Measurements from ENCODE around the gene MLC1.

Gene MLC1

DNA sequence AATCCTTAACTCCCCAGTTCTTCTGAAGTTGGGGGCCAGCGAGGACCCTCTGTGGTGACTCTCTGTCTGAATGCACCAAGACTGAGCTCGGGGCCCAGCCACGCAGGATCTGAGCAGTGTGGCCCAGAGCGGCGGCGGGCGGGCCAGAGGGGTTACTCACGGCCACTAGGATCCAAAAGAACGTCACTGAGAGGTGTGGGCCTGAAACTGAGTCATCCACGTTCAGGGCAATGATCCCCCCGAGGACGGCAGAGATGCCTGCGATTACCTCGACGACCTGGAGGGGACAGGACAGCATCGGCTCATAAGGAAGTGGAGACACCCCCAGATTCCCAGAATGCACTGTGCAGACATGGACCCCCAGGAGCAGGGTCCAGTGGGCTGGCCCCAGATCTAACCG lies 11.2 kb downstream of the MLC1 start:
- H3K4me3 Mint-ChIP-seq, result no peak overlapping the region
- DNase-seq (ENCODE audit: low spot score in 2 of 2), result no peak
- no peaks in the 10 kb centered on the region for H3K36me3 Mint-ChIP-seq
- H3K27ac Mint-ChIP-seq, result no peak overlapping the region
- H3K9me3 Mint-ChIP-seq, result no peaks in the 10 kb centered on the region
- no peak for ATAC-seq
- H3K4me1 Mint-ChIP-seq, result no peaks in the 10 kb centered on the region

DNA sequence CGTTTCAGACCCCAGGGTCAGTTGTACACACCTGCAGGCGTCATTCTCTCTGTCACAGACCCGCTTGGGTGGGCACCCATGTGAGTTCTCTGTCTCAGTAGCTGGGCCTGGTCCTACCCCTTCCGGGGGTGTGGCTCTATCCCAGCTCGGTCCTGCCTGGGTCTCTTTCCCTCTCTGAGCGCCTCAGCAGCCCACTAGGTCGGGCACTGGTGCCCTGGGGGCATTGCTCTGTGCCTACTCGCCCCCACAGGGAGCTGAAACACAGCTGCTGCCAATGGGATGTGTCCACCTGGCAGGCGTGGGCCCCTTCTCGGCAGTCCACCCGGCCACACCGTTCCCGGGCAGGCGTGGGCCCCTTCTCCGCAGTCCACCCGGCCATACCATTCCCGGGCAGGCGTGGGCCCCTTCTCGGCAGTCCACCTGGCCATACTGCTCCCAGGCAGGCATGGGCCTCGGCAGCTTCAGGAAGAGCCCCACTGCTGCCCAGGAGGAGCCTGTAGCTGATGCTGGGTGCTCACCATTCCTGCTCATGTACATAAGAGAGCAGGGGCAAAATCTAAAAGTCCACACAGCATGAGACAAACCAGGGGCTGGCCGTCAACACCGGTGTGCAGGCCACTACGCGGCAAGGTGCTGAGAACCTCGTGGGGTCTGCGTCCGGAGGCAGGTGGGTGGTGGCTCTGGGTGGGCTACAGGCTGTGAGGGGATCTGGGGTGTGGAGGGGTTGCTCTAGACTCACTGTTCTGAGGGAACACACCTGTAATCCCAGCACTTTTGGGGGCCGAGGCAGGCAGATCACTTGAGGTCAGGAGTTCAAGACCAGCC lies 12.3 kb downstream of the MLC1 start:
- Mint-ChIP-seq H3K36me3 (no peaks in the 10 kb centered on the region), H3K27ac (no peak overlapping the region), H3K4me1 (no peaks in the 10 kb centered on the region), H3K9me3 (no peaks in the 10 kb centered on the region), H3K4me3 (no peak overlapping the region)
- ATAC-seq (no peak), DNase-seq (ENCODE audit: low spot score in 2 of 2) (no peak)

DNA sequence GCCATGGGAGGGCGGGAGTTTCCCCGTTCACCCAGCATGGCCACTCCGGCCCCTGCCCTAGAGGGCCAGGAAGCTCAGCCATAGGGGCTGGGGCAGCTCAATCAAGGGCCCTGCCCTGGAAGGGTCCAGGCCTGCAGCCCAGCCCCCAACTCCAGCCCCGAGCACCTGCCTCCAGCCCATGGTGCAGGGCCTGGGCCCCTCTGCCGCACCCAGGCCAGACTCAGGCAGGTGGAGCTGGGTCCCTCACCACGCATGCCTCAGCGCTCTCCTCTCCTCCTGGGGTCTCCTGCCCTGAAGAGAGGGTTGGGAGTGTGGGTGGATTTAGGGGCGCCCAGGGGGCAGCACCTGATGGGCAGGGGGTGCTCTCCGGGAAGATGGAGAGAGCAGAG lies 13.1 kb downstream of the MLC1 start:
- Mint-ChIP-seq H3K27ac (no peak overlapping the region), H3K9me3 (no peaks in the 10 kb centered on the region), H3K36me3 (no peaks in the 10 kb centered on the region), H3K4me1 (no peaks in the 10 kb centered on the region), H3K4me3 (no peak overlapping the region)
- ATAC-seq (no peak), DNase-seq (ENCODE audit: low spot score in 2 of 2) (no peak)

DNA sequence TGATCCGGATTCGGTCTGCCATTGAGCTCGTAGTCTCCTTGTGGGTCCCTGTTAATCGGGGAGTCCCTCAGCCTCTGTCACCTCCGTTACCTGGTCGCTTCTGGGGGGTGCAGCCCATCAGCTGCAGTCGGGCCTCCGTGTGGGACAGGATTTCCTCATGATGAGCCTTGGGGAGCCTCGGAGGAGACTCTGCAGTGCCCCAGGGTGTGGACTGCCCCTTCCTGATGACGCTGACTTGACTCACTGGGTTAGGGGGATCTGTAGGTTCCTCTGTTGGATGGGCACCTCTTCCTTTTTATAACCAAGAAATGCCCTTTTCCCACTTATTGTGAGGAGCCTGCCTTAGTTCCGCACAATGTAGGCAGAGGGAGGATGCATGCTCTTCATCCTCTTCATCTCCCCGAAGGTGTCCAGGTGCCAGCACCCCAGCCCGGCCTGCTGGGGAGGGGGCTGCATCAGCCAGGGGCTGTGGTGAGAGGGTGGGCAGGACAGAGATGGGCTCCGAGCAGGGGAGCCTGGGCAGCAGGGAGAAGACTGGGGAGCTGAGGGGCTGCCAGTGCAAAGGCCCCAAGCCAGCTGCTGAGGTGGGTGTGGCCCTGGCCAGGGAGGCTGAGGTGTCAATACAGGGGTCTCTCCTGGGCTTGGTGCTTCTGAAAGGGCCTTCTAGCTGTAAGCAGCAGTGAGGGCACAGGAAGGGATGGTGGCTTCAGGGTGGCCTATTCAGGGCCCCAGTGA lies 13.6 kb downstream of the MLC1 start:
- Mint-ChIP-seq H3K4me1 (no peaks in the 10 kb centered on the region), H3K4me3 (no peak overlapping the region), H3K27ac (no peak overlapping the region), H3K9me3 (no peaks in the 10 kb centered on the region), H3K36me3 (no peaks in the 10 kb centered on the region)
- no peak for ATAC-seq
- no peak for DNase-seq (ENCODE audit: low spot score in 2 of 2)

DNA sequence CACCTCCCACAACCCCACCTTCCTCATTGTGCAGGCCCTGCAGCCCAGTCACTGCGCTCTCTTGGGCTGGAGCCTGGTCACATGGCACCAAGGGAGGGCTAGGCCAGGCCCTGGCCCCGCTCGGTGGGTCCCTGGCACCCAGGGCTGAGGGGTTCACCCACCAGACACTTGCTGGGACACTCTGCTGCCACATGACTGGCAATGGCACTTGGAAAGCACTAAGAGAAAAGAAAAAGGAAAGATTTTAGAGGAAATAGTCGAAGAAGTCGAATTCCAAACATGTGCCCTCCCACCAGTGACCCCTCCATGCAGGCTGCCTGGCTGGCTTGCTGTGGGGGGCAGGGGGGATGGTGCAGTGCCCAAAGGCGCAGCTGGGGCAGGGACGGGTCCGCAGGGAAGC lies 14.9 kb downstream of the MLC1 start:
- Mint-ChIP-seq H3K4me1 (no peaks in the 10 kb centered on the region), H3K4me3 (no peak overlapping the region), H3K9me3 (no peaks in the 10 kb centered on the region), H3K36me3 (no peaks in the 10 kb centered on the region), H3K27ac (no peak overlapping the region)
- DNase-seq (ENCODE audit: low spot score in 2 of 2), result no peak
- ATAC-seq, result no peak

DNA sequence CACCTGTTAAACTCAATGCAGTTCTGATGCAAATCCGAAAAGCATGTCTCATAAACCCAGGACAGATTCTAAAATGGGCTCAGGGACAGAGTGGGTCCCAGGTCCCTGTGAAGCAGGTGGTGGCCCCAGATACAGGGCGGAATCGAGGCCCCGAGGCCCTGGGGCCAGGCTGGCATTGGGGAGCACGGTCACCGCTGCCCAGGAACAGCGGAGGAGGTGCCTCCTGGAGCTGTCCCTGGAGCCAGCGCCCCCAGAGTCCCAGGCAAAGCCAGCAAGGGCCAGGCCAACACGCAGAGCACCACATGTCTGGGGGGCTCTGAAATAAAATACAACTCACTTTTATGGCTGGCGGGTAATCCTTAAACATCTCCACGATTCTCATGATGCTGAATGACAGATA lies 17.1 kb downstream of the MLC1 start:
- Mint-ChIP-seq H3K4me1 (no peaks in the 10 kb centered on the region), H3K4me3 (no peak overlapping the region), H3K36me3 (no peaks in the 10 kb centered on the region), H3K9me3 (no peaks in the 10 kb centered on the region), H3K27ac (no peak overlapping the region)
- DNase-seq (ENCODE audit: low spot score in 2 of 2), result no peak
- no peak for ATAC-seq

DNA sequence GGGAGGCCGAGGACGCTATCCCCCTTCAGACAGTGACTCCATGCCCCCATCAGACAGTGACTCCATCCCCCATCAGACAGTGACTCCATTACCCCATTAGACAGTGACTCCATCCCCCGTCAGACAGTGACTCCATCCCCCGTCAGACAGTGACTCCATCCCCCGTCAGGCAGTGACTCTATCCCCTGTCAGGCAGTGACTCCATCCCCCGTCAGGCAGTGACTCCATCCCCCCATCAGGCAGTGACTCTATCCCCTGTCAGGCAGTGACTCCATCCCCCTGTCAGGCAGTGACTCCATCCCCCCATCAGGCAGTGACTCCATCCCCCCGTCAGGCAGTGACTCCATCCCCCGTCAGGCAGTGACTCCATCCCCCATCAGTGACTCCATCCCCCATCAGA lies 18.0 kb downstream of the MLC1 start:
- no peak overlapping the region for H3K4me3 Mint-ChIP-seq
- H3K36me3 Mint-ChIP-seq, result no peaks in the 10 kb centered on the region
- DNase-seq (ENCODE audit: low spot score in 2 of 2) (no peak), ATAC-seq (no peak)
- no peak overlapping the region for H3K27ac Mint-ChIP-seq
- no peaks in the 10 kb centered on the region for H3K4me1 Mint-ChIP-seq
- H3K9me3 Mint-ChIP-seq, result no peaks in the 10 kb centered on the region

DNA sequence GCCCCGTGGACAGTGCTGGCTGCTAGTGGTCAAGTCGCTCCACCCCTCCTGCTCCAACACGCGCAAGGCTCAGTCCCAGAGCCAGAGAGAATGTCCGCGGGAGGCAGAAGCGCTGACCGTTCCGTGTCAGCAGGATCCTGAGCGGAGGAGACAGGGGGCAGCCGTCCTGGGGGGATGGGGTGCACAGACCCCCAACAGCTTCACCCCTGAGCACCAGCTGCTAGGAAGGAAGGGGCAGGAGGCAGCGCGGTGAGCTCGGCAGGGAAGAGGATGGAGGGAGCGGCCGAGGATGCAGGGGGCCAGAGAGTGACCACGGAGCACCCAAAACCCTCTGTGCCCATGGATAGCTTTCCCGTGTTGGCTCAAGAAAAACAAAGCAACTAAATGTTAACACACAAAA lies 20.8 kb downstream of the MLC1 start:
- ATAC-seq (no peak), DNase-seq (ENCODE audit: low spot score in 2 of 2) (no peak)
- Mint-ChIP-seq H3K36me3 (no peaks in the 10 kb centered on the region), H3K4me3 (no peak overlapping the region), H3K9me3 (no peaks in the 10 kb centered on the region), H3K27ac (no peak overlapping the region), H3K4me1 (no peaks in the 10 kb centered on the region)

DNA sequence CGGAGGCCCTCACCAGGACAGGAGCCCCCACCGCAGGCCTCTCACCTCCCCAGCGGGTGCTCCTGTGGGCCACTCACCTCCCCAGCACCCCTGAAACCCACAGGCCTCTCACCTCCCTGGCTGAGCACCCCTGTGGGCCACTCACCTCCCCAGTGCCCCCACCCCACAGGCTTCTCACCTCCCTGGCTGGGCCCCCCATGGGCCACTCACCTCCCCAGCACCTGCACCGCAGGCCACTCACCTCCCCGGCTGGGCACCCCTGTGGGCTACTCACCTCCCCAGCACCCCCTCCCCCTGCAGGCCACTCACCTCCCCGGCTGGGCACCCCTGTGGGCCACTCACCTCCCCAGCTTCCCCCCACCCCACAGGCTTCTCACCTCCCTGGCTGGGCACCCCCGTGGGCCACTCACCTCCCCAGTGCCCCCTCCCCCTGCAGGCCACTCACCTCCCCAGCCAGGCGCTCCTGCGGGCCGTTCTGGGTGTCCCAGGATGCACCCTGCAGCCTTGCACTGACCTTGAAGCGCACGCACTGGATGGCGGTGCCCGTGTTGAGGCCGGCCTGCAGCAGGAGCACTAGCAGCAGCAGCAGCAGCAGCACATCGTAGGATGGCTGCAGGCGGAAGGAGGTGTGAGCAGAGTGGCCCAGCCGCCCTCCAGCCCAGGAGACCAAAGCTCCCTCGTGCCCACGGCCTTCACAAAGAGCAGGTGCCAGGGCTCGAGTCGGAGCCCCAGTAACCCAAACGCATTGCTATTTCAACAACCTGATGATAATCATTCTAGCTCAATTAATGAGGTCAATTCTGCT lies 21.4 kb downstream of the MLC1 start:
- H3K4me3 Mint-ChIP-seq, result no peak overlapping the region
- ATAC-seq (no peak), DNase-seq (ENCODE audit: low spot score in 2 of 2) (no peak)
- H3K36me3 Mint-ChIP-seq, result no peaks in the 10 kb centered on the region
- no peak overlapping the region for H3K27ac Mint-ChIP-seq
- no peaks in the 10 kb centered on the region for H3K9me3 Mint-ChIP-seq
- no peaks in the 10 kb centered on the region for H3K4me1 Mint-ChIP-seq

DNA sequence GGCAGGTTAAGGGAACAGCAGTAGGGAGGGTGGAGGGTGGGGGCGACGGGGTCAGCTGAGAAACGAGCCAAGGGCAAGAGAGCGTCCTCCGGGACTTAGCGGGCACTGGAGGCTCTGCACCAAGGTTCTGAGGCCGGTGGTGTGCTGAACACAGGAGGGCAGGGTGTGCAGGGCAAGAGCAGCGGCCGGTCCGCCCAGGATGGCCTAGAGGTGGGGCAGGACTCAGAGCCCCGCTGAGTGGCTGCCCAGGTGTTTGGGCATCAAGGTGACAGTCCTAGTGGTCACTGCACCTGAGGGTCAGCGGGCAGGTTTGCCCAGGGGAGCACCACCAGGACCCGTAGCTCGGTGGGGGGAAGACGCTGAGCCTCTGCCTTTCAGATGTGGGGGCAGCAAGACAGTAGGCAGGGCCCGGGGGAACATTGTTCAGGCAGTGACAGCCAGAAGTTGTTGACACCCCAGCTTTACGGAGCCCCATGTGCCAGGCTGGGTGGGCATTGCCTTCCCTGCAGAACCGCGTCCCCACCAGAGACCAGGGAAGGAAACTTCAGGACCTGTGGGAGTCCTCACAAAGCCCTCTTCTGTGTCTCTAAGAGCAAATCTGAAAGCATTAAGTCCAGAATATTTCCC lies 22.6 kb downstream of the MLC1 start:
- no peak overlapping the region for H3K4me3 Mint-ChIP-seq
- ATAC-seq (no peak), DNase-seq (ENCODE audit: low spot score in 2 of 2) (no peak)
- no peaks in the 10 kb centered on the region for H3K9me3 Mint-ChIP-seq
- H3K27ac Mint-ChIP-seq, result no peak overlapping the region
- no peaks in the 10 kb centered on the region for H3K4me1 Mint-ChIP-seq
- no peaks in the 10 kb centered on the region for H3K36me3 Mint-ChIP-seq

DNA sequence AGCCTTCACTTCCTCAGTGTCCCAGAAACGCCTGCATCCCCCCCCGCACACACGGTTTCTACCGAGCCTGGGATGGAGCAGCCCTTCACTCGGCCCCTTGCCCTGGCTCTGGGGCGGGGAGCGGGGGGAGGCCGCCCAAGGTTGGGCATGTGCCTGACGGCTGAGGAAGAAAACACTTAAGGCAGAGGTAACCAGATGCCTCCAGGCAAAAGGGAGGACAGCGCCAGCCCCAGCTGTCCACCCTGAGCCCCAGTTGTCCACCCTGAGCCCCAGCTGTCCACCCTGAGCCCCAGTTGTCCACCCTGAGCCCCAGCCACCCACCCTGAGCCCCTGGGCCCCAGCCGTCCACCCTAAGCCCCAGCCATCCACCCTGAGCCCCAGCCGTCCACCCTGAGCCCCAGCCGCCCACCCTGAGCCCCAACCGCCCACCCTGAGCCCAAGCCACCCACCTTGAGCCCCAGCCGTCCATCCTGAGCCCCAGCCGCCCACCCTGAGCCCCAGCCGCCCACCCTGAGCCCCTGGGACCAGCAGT lies 23.3 kb downstream of the MLC1 start:
- H3K27ac Mint-ChIP-seq, result no peak overlapping the region

DNA sequence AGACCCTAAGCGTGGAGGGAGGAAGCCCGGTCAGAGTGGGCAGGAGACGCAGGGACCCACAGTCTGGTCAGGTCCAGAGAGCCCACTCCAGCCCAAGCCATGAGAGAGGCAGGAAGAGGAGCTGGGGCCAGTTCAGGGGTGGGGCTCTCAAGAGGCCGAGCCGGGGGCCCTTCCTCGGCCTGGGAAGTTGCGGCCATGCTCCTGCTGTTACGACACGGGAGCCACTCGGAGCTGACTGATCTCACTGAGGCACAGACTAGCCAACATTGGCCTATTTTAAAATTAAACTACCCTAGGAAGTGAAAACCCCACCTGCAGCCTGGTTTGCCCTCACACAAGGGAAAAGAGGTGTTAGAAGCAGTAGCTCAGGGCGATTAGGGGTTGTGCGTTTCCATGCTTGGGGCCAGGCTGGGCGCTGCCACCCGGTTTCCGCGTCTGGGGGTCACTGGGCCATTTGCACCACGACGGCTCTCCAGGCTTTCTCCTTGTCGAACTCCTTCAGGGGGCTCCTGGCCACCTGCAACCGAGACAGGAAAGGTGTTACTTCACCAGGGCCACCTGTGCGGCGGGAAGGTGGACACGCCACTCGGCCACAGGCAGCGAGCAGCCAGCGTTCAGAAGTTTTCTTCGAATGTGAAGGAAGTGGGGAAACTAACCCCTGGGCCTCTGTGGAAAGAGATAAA lies 23.9 kb downstream of the MLC1 start:
- Mint-ChIP-seq H3K4me3 (no peak overlapping the region), H3K27ac (no peak overlapping the region), H3K4me1 (no peaks in the 10 kb centered on the region), H3K9me3 (no peaks in the 10 kb centered on the region), H3K36me3 (no peaks in the 10 kb centered on the region)
- ATAC-seq (no peak), DNase-seq (ENCODE audit: low spot score in 2 of 2) (no peak)

More for the DNA sequence above, 23.3 kb downstream of the MLC1 start:
- Mint-ChIP-seq H3K4me3 (no peak overlapping the region), H3K36me3 (no peaks in the 10 kb centered on the region), H3K9me3 (no peaks in the 10 kb centered on the region), H3K4me1 (no peaks in the 10 kb centered on the region)
- DNase-seq (ENCODE audit: low spot score in 2 of 2) (no peak), ATAC-seq (no peak)

DNA sequence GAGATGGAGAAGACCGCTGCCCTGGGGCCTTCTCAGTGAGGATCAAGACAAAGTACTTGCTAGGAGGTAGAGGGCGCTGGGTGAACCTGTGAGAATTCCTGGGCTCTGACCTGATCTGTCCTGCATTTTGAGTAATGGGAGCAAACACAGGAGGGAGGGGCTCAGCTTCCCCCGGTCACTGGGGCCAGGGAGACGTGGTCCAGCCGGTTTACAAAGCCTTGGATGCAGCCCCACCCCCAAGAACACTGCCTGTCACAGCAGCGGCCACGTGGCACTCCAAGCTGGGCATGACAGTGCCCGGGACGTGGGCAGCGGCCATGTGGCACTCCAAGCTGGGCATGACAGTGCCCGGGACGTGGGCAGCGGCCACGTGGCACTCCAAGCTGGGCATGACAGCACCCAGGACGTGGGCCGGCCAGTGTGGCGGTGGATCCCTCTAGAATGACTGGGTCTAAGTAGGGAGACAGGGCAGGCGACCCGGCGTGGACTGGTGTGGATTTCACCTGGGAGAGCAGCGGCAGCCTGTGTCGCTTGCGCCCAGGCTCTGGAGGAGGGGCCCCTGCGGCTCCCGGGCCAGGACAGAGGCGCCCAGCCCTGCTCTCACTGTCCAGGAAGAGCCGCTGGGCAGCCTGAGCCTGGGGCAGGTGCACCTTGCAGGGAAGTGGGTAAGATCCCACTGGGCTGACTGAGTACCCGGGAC lies 24.6 kb downstream of the MLC1 start:
- H3K9me3 Mint-ChIP-seq, result no peaks in the 10 kb centered on the region
- no peaks in the 10 kb centered on the region for H3K36me3 Mint-ChIP-seq
- DNase-seq (ENCODE audit: low spot score in 2 of 2) (no peak), ATAC-seq (no peak)
- H3K4me3 Mint-ChIP-seq, result no peak overlapping the region
- no peaks in the 10 kb centered on the region for H3K4me1 Mint-ChIP-seq
- H3K27ac Mint-ChIP-seq, result no peak overlapping the region

DNA sequence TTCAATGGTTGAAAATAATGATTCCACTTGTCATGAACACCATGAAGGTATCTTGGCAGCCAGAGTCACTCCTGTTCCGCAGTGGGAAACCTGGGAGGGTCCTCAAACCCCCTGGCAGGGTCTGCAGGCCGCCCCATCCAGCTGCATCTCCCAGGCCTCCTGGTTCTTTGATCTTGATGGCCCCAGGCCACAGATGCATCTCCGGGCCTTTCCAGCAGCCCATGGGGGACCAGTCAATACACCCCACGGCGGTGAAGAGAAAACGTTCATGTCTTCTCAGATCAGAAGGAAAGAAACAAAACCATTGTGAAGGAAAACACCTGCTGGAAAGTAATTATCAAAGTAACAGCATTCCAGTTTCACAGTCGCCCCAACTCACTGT lies 25.4 kb downstream of the MLC1 start:
- Mint-ChIP-seq H3K27ac (no peak overlapping the region), H3K9me3 (no peaks in the 10 kb centered on the region), H3K36me3 (peaks cover 2% of the 10 kb centered on the region), H3K4me3 (no peak overlapping the region), H3K4me1 (no peaks in the 10 kb centered on the region)
- no peak for ATAC-seq
- no peak for DNase-seq (ENCODE audit: low spot score in 2 of 2)
